Right lobe of liver (tissue), 6 donors: ENCODE results near the gene GCSAM. TPM values are rescaled to one million over a fixed set of nuclear protein-coding genes. Genes with fewer than 3 reads are reported as not detected.

Experiments used
- ATAC-seq, 4 donors: fragments of 200-7000 bp; cut with Tn5 transposase; one replicate each; pipeline ENCODE4 v1.9.1; 2020; ENCODE audit warnings: mild to moderate bottlenecking in 4 of 4, moderate library complexity in 4 of 4
- DNase-seq, 3 donors: peaks; one replicate each; pipeline ENCODE4 v3.0.0-alpha.2; 2020
- H3K27ac ChIP-seq, 3 donors: fragments of 200-600 bp; one replicate each; pipeline ENCODE4 v1.8.0; 2022
- H3K27me3 ChIP-seq, 2 donors: fragments of 200-600 bp; one replicate each; pipeline ENCODE4 v1.8.0; 2022
- H3K36me3 ChIP-seq, 4 donors: fragments of 200-600 bp; sonication (generic) in 1 of 4; one replicate each; pipeline versions ENCODE4 v1.5.1 to v1.8.0; 2017 to 2022; ENCODE audit warnings: control low read depth in 1 of 4
- H3K4me1 ChIP-seq, 4 donors: fragments of 200-600 bp; sonication (generic) in 1 of 4; one replicate each; pipeline versions ENCODE4 v1.5.1 to v1.8.0; 2017 to 2022; ENCODE audit warnings: control low read depth in 1 of 4
- H3K4me3 ChIP-seq, 3 donors: fragments of 200-600 bp; one replicate each; pipeline ENCODE4 v1.8.0; 2022
- H3K9me3 ChIP-seq, 4 donors: fragments of 200-600 bp; sonication (generic) in 1 of 4; one replicate each; pipeline versions ENCODE4 v1.5.1 to v1.8.0; 2017 to 2022; ENCODE audit warnings: control low read depth in 1 of 4
- POLR2A ChIP-seq: fragments of 450-650 bp; IDR thresholded peaks from one replicate; pipeline ENCODE4 v1.6.1; 2017; ENCODE audit warnings: antibody characterized with exemption, mild to moderate bottlenecking
- WGBS: methylation state at CpG from one replicate; pipeline ENCODE4 v1.1.6; 2018; ENCODE audit warnings: low coverage, low lambda C conversion rate; ENCODE audit not compliant: insufficient coverage; ENCODE audit errors: missing lambda C conversion rate; 5-methylcytosine and 5-hydroxymethylcytosine counted together
- intact Hi-C, 2 donors: fragments of 100-400 bp; cut with DNase I; formaldehyde crosslinking; loops; one replicate each; pipeline versions ENCODE4 v1.11.2 to v1.14.1; 2022
- total RNA-seq, 6 experiments: library from RNA; depleted of rRNA in 2 of 6; stranded (reverse); fragments of >200 nt in 2 of 6; fragmentation: NEBNext Ultra II Directional in 3 of 6; extraction: Animal tissue kit (Norgen Biotek cat#: 25700) in 3 of 6; gene quantifications; one replicate each; pipeline versions ENCODE4 v1.1.0 to v1.2.4, GENCODE V29; 2016 to 2023
- TF ChIP-seq, protein P1 (sequence below), 4 donors: fragments of 200-600 bp in 3 of 4; fragments of 450-650 bp in 1 of 4; IDR thresholded peaks; one replicate each; pipeline versions ENCODE4 v1.5.1 to v1.8.0; 2016 to 2022; ENCODE audit warnings: antibody characterized with exemption in 4 of 4, mild to moderate bottlenecking in 2 of 4
- donor health status: DM: no; HTN: yes; CAD: no.
- donor health status: DM: no; HTN: no; CAD: no.
- donor health status: DM: no; HTN: no; CAD: no.
- donor health status: DM: no; HTN: yes; CAD: no.
- donor health status: DM: no; HTN: yes; CAD: no.

The GCSAM gene
- total RNA-seq, 6 experiments from 2014 or later: 0.12 to 0.18 TPM; not detected in 4

DNA sequence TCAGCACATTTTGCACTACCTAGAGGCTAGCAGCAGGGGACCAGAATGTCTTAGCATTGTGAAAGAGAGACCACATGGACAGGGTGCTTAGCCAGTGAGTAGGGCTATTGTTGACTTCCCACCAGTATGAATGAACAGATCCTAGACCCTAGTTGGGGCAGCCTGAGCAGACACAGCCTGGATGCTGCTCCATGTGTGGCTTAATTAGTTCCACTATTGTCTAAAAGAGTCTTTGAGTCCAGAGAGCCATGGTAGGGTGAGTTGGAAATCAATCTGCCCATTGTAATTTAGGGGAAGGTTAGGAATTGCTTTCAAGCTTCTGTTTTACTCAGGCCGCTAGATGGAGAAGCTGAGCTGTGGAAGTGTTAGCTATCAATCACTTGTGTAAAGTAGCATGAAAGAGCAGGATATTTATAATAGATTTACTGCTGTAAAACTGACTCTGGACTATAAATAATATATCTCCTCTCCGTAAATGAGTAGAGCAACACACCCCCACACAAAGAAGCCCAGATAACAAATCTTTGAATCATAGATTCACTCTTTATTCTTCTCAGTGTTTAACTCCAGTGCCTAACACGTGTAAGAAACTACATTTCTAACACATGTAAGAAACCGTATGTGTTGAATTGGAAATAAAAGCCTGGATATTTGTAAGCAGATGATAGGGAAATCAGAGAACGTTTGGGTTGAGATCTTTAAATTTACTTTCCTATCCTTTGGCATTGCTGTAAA is 4.1 kb upstream of the GCSAM start:
- WGBS: 25% methylated on average over 5 of the region's 5 CpGs
- no peak overlapping the region for H3K27ac ChIP-seq
- no peak overlapping the region for H3K4me3 ChIP-seq
- ATAC-seq (peak; percentile 60 to 72 (median 68)), DNase-seq (no peak)
- no peaks in the 10 kb centered on the region for H3K9me3 ChIP-seq
- H3K4me1 ChIP-seq: no peaks in the 10 kb centered on the region
- no peaks in the 10 kb centered on the region for H3K27me3 ChIP-seq
- intact Hi-C loops: no loop called here
- no peaks in the 10 kb centered on the region for H3K36me3 ChIP-seq
- no peak for TF ChIP-seq POLR2A
- TF ChIP-seq, protein P1, sequence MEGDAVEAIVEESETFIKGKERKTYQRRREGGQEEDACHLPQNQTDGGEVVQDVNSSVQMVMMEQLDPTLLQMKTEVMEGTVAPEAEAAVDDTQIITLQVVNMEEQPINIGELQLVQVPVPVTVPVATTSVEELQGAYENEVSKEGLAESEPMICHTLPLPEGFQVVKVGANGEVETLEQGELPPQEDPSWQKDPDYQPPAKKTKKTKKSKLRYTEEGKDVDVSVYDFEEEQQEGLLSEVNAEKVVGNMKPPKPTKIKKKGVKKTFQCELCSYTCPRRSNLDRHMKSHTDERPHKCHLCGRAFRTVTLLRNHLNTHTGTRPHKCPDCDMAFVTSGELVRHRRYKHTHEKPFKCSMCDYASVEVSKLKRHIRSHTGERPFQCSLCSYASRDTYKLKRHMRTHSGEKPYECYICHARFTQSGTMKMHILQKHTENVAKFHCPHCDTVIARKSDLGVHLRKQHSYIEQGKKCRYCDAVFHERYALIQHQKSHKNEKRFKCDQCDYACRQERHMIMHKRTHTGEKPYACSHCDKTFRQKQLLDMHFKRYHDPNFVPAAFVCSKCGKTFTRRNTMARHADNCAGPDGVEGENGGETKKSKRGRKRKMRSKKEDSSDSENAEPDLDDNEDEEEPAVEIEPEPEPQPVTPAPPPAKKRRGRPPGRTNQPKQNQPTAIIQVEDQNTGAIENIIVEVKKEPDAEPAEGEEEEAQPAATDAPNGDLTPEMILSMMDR (IDR thresholded peaks at IDR 0.05): peak; percentile 26 to 60 (median 50)

DNA sequence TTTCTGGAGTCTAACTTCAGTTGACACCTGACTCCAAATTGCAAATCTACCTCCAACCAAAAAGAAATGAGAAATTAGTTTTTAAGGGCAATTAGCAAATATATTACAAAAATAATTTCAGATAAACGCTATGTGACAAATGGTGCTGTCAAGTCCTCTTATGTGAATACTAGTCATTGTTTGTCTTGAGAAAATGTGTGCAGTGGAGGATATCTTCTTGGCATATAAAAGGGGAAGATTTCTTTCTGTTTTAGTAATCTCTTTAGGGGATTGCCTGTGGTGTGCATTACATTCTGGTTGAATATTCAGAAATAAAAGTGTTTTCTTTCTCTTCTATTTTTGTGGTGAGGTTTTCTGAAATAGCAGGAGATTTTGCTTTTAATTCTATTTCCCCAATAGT is 3.0 kb upstream of the GCSAM start:
- H3K4me1 ChIP-seq: no peaks in the 10 kb centered on the region
- no peak overlapping the region for H3K4me3 ChIP-seq
- WGBS: 67% methylated on average over 1 of the region's 1 CpG
- intact Hi-C loops: no loop called here
- no peaks in the 10 kb centered on the region for H3K27me3 ChIP-seq
- TF ChIP-seq, protein P1 (IDR thresholded peaks at IDR 0.05): no peak
- no peak for TF ChIP-seq POLR2A
- no peak for ATAC-seq
- no peaks in the 10 kb centered on the region for H3K36me3 ChIP-seq
- no peak overlapping the region for H3K27ac ChIP-seq
- no peaks in the 10 kb centered on the region for H3K9me3 ChIP-seq
- no peak for DNase-seq

DNA sequence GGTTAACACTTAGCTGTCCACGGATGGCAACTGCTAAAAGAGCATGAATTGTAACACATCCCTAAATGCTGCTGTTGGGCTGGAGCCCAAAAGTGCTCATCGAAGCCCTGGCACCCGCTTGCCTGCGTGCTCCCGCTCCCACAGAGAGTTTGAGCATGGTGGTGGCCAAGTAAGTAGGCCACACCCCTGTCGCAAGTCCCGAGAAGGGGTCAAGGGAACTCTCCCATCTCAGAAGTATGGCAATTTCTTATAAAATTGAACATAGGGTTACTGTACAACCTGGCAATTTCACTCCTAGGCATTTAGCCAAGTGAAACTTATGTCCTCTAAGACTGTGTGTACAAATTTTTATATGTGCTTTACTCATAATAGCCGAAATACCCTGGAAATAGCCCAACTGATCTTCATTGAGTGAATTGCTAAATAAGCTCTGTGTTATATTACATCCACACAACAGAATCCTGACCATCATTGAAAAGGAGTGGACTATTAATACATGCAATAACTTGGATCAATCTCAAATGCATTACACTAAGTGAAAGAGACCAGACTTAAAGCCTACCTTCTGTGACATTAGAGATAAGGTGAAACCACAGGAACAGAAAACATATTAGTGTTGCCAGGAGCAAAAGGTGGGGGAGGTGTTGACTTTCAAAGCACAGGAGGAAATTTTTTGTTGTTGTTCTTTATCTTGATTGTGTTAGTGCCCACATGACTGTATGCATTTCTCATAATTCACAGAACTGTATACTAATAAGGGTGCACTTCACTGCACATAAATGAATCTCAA is 1.5 kb upstream of the GCSAM start:
- H3K4me1 ChIP-seq: no peaks in the 10 kb centered on the region
- DNase-seq (no peak), ATAC-seq (no peak)
- intact Hi-C loops: no loop called here
- WGBS: 80% methylated on average over 5 of the region's 8 CpGs
- no peak overlapping the region for H3K27ac ChIP-seq
- no peak for TF ChIP-seq POLR2A
- TF ChIP-seq, protein P1 (IDR thresholded peaks at IDR 0.05): no peak
- H3K4me3 ChIP-seq: no peak overlapping the region
- no peaks in the 10 kb centered on the region for H3K9me3 ChIP-seq
- H3K27me3 ChIP-seq: no peaks in the 10 kb centered on the region
- no peaks in the 10 kb centered on the region for H3K36me3 ChIP-seq

DNA sequence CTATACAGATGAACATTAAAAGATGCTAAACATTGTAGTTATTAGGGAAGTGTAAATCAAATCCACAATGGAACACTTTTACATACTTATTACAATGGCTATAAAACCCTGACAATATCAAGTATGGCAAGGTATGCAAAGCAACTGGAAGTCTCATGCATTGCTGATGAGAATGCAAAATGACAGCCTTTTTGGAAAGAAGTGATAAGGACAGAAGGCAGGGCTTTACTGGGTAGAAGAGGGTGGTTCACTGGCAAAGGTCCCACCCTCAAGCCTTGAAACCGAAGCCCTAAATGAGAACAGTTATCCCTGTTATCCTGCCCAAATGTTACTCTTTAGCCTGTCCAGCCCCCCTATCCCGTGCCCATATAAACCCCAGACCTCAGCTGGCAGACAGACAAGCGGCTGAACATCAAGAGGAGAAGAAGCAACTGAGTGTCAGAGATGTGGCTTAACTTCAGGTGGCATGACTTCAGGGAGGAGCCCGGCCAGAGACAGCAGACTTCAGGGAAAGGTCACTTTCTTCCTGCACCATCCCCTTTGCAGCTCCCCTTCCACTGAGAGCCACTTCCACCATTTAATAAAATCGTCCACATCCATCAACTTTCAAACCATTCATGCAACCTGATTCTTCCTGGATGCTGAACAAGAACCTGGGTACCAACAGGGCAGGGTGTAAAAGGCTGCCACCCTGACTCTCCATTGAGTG is 732 bp upstream of the GCSAM start:
- Histone ChIP-seq H3K27me3 (no peaks in the 10 kb centered on the region), H3K4me3 (no peak overlapping the region), H3K9me3 (no peaks in the 10 kb centered on the region), H3K4me1 (no peaks in the 10 kb centered on the region), H3K27ac (no peak overlapping the region), H3K36me3 (no peaks in the 10 kb centered on the region)
- TF ChIP-seq, protein P1 (IDR thresholded peaks at IDR 0.05): no peak
- no peak for TF ChIP-seq POLR2A
- ATAC-seq (no peak), DNase-seq (no peak)
- intact Hi-C loops: no loop called here
- 48% methylated on average over 4 of the region's 5 CpGs for WGBS
